Measurements from ENCODE around the gene SLC39A11.

DNA sequence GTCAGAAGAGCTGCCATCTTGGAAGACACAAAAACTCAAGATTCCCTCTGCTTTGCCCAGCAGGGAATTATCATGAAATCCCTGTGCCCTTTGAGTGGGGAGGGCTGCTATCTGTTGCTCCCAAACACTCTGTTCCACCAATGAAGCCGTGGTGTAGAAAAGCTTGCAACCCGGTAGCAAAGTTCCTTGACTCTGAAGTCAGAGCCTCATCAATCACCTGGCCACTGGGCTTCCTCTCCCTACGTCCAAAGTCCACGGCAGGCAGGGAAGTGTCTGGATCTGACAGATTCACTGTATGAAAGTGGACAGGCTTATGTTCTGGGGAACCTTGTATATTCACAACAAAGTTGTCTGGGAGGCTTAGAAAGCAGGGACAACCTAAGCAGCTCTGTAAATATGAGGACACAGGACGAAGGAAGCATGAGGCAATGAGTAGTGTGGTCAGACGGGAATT lies 343.3 kb downstream of the SLC39A11 start:
- TF ChIP-seq, protein P1, sequence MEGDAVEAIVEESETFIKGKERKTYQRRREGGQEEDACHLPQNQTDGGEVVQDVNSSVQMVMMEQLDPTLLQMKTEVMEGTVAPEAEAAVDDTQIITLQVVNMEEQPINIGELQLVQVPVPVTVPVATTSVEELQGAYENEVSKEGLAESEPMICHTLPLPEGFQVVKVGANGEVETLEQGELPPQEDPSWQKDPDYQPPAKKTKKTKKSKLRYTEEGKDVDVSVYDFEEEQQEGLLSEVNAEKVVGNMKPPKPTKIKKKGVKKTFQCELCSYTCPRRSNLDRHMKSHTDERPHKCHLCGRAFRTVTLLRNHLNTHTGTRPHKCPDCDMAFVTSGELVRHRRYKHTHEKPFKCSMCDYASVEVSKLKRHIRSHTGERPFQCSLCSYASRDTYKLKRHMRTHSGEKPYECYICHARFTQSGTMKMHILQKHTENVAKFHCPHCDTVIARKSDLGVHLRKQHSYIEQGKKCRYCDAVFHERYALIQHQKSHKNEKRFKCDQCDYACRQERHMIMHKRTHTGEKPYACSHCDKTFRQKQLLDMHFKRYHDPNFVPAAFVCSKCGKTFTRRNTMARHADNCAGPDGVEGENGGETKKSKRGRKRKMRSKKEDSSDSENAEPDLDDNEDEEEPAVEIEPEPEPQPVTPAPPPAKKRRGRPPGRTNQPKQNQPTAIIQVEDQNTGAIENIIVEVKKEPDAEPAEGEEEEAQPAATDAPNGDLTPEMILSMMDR (conservative IDR thresholded peaks at IDR 0.05; ENCODE audit: low read length) = no peak
- TF ChIP-seq EZH2phosphoT487 (IDR thresholded peaks at IDR 0.05; ENCODE audit: borderline replicate concordance, low read depth, low read length) = no peak

Measured in OCI-LY7 (cell line).